Lower leg skin (tissue), 4 donors: ENCODE data around the gene GLT1D1. TPM values are rescaled to one million over a fixed set of nuclear protein-coding genes. Genes with fewer than 3 reads are reported as not detected.

Experiments
- DNase-seq, 2 donors: peaks; one replicate each; pipeline ENCODE4 v3.0.0-alpha.2; 2019; ENCODE audit warnings: low spot score in 2 of 2
- H3K4me3 ChIP-seq: fragments of 200-600 bp; sonication (generic); 2 replicates; pipeline ENCODE4 v1.5.1; 2017; ENCODE audit warnings: mild to moderate bottlenecking, low read depth; ENCODE audit not compliant: poor library complexity, severe bottlenecking
- CTCF ChIP-seq, 3 donors: fragments of 450-650 bp; IDR thresholded peaks; one replicate each; pipeline ENCODE4 v1.5.1; 2016; ENCODE audit warnings: antibody characterized with exemption in 3 of 3, mild to moderate bottlenecking in 3 of 3, moderate library complexity in 2 of 3
- POLR2A ChIP-seq, 2 donors: fragments of 450-650 bp; IDR thresholded peaks; one replicate each; pipeline ENCODE4 v1.6.1; 2016 to 2017; ENCODE audit warnings: antibody characterized with exemption in 2 of 2, mild to moderate bottlenecking in 1 of 2, moderate library complexity in 1 of 2
- WGBS, 2 donors: methylation state at CpG; one replicate each; pipeline ENCODE4 v1.1.5; 2018; 5-methylcytosine and 5-hydroxymethylcytosine counted together
- intact Hi-C: fragments of 100-400 bp; cut with DNase I; formaldehyde crosslinking; loops from one replicate; pipeline ENCODE4 v1.15.0; 2023; ENCODE audit warnings: low total_unique reads
- total RNA-seq, 4 donors: library from RNA; depleted of rRNA; stranded (reverse); fragments of >200 nt; gene quantifications; one replicate each; pipeline ENCODE4 v1.1.0, GENCODE V29; 2016

Gene GLT1D1
- total RNA-seq, 4 donors from 2014 or later, result 1.5 to 2.2 (median 1.9) TPM

GRCh38 chr12:128969480-128970055 is 116.3 kb downstream of the GLT1D1 start:
- no peak for DNase-seq
- TF ChIP-seq CTCF (IDR thresholded peaks at IDR 0.05), result no peak
- no peak overlapping the region for H3K4me3 ChIP-seq
- 1% methylated on average over 7 to 17 of the region's 18 CpGs for WGBS, 2 donors
- intact Hi-C loops, result no loop called here

DNA sequence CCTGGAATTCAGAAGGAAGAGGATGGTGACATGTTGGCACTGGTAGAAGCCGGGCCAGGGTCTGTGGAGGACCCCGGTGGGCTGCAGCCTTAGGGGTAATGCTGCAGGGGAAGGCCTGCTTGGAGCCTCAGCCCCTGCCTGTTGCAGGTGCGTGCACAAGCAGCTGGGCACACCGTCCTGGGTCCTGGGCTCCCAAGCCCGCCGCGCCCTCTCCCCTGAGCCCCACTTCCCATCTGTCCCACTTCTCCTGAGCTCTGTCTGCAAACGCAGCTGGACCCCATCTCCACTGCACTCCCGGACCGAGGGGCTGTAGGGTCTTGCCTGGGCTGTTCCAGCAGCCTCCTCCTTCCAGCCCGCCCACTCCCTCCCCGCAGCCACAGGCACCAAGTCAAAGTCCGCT is 116.8 kb downstream of the GLT1D1 start:
- WGBS, 2 donors, result 20 to 34% methylated on average over 9 to 13 of the region's 13 CpGs
- no peak overlapping the region for H3K4me3 ChIP-seq
- intact Hi-C loops, result no loop called here
- TF ChIP-seq POLR2A (IDR thresholded peaks at IDR 0.05) (no peak), CTCF (IDR thresholded peaks at IDR 0.05) (no peak)
- no peak for DNase-seq

- 63 to 64% methylated on average over 13 of the region's 13 CpGs for WGBS, 2 donors
- no peak overlapping the region for H3K4me3 ChIP-seq
- DNase-seq, result no peak
- no peak for TF ChIP-seq CTCF (IDR thresholded peaks at IDR 0.05)
- intact Hi-C loops, result no loop called here
These were observed 117.7 kb downstream of the GLT1D1 start for GRCh38 chr12:128970941-128971340.

DNA sequence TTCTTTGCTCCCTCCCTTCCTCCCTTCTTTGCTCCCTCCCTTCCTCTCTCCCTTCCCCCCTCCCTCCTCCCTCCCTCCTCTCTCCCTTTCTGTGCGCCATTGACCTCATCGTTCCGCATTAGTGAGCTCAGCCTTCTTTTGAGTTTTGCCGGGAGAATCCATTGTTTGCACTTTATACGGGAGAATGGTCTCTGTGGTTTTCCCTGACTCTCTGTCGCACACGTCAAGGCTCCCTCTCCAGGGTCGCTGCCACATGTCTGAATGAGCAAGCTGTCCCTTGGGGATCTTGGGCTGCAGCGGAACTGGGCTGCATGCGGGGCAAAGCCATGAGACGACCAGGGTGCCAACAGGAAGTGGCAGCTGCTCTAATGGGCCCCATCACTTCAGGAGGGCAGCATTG is 118.5 kb downstream of the GLT1D1 start:
- no peak for DNase-seq
- WGBS, 2 donors, result 44 to 64% methylated on average over 10 to 11 of the region's 11 CpGs
- TF ChIP-seq CTCF (IDR thresholded peaks at IDR 0.05) (no peak), POLR2A (IDR thresholded peaks at IDR 0.05) (no peak)
- intact Hi-C loops, result no loop called here
- no peak overlapping the region for H3K4me3 ChIP-seq

DNA sequence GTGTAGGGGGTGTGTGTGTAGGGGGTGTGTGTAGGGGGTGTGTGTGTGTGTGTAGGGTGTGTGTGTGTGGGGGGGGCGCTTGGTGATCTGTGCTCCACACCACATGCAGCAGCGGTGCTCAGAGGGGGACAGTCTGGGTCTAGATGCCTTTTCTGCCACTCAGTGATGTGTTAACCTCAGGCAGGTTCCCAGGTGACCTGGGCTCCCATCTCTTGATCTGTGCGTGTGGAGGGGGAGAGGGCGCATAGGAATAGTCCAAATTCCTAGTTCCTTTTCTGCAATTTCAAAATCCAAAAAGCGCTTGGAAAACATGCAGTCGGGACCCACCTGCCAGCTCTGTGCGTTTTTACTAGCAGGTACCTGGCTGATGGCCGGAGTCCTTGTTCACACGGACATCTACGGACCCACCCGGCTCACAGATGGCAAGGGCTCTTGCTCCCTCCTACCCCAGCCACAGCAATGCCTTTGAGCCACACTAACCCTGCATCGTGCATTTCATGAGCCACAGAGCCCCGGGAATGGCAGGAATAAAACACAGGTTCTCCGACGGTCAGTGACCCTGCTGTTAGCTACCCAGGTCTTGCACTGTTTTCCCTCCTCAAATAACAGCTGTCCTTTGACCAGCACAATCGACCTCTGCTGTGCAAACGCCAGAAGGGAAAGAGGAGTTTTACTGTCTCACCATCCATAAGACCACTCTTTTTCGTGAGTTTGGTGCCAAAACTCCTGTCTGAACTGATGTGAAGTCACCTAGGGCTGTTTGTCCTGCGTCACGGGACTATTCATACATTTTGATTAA is 120.8 kb downstream of the GLT1D1 start:
- 69 to 75% methylated on average over 20 of the region's 20 CpGs for WGBS, 2 donors
- intact Hi-C loops, result no loop called here
- no peak for TF ChIP-seq POLR2A (IDR thresholded peaks at IDR 0.05)
- TF ChIP-seq CTCF (IDR thresholded peaks at IDR 0.05), result no peak
- no peak overlapping the region for H3K4me3 ChIP-seq
- DNase-seq, result no peak
